Astrocyte of the spinal cord (primary cell): ENCODE results near the gene TMTC2.

Experiments
- DNase-seq: peaks from one replicate; pipeline ENCODE4 v3.0.0; 2011; ENCODE audit warnings: low read depth, low spot score
- H3K4me3 ChIP-seq: 2 replicates; pipeline ENCODE4 v1.5.1; 2011; ENCODE audit warnings: low read depth, mild to moderate bottlenecking, low read length, moderate library complexity
- in situ Hi-C: cut with HindIII; loops from 2 replicates; pipeline ENCODE4 v1.10.0; 2017; ENCODE audit warnings: low sequenced_read_pairs
- TF ChIP-seq, protein P1 (sequence below): IDR thresholded peaks from 2 replicates; pipeline ENCODE4 v1.5.1; 2012; ENCODE audit warnings: low read depth, mild to moderate bottlenecking, low read length, inconsistent platforms

The TMTC2 gene

DNA sequence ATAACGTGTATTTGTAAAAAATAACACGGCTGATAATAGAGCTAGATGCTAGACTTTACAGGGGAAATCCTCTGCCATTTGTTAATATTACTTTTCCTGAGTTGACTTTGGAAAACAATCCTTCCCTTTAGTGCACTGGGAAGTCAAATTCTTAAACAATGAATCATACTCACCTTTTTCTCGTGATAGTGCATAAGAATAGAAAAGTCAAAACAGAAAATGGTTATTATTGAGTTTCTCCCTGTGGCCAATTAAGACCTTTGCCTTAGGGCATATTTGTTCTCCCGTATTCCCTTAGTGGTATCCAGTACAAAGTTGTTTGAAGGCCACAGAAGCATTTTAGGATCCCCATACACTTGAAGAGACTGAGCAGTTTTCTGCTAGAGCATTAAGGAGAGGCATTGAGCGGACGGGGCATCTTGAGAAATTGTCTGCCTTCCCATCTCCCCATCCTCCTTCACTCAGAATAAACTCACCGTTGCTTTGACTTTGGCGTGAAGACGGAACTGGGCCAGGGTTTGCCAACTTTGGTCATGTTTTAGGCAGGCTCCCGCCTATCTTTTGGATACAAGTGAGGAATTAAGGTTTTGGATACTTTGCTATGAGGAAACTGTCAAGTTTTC lies 171.3 kb downstream of the TMTC2 start:
- no peak for DNase-seq
- TF ChIP-seq, protein P1, sequence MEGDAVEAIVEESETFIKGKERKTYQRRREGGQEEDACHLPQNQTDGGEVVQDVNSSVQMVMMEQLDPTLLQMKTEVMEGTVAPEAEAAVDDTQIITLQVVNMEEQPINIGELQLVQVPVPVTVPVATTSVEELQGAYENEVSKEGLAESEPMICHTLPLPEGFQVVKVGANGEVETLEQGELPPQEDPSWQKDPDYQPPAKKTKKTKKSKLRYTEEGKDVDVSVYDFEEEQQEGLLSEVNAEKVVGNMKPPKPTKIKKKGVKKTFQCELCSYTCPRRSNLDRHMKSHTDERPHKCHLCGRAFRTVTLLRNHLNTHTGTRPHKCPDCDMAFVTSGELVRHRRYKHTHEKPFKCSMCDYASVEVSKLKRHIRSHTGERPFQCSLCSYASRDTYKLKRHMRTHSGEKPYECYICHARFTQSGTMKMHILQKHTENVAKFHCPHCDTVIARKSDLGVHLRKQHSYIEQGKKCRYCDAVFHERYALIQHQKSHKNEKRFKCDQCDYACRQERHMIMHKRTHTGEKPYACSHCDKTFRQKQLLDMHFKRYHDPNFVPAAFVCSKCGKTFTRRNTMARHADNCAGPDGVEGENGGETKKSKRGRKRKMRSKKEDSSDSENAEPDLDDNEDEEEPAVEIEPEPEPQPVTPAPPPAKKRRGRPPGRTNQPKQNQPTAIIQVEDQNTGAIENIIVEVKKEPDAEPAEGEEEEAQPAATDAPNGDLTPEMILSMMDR, result no peak
- in situ Hi-C loops, result no loop called here

DNA sequence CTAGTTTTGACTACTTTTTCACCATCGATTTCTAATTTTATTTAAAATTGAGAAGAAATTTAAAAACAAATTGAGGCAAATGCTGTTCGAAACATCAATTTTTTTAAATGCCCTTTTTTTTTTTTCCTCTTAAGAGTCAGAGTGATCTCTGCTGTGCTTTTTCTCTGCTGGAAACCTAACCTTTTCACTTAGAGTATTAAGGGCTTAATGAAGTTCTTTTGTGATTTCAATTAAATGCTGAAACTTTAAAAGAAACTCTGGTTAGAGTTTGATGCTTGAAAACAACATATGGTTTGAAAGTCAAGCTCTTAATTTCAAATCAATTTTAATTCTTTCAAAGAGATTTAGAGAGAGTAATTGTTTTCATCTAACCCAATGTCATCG lies 171.8 kb downstream of the TMTC2 start:
- H3K4me3 ChIP-seq, result no peak overlapping the region
- TF ChIP-seq, protein P1, result no peak
- DNase-seq, result no peak
- in situ Hi-C loops, result no loop called here

More for the DNA sequence above, 171.3 kb downstream of the TMTC2 start:
- H3K4me3 ChIP-seq, result no peak overlapping the region

DNA sequence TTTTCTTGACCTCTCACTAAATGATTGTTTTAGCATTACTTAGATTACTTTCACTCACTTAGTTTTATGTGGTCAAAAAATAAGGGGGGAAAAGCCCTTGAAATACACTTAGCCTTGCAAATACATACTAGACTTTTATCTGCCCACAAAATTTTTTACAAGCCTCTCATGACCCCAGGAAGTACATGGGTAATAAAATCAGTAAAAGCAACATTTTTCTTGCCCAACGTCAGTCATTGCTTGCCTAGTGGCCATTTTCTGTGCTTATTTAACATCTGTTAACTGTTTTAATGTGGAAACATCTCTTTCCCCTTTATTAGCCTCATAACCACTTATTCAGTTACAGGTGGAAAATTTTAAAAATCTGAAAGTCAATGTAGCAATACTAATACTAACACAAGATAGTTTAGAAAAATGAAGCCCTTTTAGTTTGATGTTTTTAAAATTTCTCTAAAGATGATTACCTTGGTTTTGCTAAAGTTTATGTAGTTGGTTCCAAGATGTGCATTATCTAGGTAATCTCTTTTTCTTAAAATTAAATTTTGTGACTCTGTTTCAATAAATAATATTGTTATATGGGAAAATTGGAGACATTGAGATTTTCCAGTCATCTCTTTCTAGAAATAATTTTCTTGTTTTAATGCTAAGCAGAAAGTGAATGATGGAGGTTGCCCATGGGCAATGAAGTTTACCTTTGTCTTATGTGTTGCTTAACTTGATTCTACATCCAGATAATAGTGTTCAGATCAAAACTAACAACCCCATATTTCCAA lies 175.5 kb downstream of the TMTC2 start:
- peak; percentile 43 for DNase-seq
- TF ChIP-seq, protein P1, result no peak
- H3K4me3 ChIP-seq, result no peak overlapping the region
- in situ Hi-C loops, result no loop called here

DNA sequence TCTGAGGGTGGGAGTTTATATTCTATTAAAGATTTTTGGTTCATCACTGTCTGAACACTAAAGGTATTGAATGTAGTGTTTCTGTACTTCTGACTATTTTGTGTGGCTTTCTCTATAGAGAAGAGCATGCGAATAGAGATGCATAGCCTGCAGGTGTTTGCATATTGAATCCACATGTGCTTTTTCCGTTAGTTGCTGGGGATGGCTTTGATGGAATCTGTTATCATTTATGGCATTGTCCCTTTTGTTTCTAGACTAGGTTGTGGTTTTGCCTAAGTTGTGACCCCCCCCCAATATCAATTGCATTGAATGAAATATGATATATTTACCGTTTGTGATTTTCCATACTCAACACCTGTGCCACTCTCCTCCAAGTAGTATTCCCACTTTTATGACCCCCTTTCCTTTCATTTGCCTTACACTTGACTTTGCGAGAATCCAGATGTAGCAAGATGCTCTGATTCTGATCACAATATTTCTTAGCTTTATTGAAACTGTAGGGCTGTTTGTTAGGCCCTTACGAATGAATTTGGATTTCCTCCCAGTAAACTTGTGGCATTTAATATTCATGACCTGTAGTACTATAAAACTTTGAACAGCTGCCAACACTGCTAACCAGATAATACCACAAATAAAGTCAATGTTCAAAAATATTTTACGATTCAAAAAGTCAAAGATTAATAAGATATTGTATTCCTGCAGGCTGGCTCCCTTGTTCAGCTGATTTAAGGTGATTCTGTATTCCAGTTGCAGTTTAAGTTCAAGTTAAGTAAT lies 176.4 kb downstream of the TMTC2 start:
- TF ChIP-seq, protein P1, result no peak
- H3K4me3 ChIP-seq, result no peak overlapping the region
- in situ Hi-C loops, result no loop called here
- DNase-seq, result no peak

DNA sequence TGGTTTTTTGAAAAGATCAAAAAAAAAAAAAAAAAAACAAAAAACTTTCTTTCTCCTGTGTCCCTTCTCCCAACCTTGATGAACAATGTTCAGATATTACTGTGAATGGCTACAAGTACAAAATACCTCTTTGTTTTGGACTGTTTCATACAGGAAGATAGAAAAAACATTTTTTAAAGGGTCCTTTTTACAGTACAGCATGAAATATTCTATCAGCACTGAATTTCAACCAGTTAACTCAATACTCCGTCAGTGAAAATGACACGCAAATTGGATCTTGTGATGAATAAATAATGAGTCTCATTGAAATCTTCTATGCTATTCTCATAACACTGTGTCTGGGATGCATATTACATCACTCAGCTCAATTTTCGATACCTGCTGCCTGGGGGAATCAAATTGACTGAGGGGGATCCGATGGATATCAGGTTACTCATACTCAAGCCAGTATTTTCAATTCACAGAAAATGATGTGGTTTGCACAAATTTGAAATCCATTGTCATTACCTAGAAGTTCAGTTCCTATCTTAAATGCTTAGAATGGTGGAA lies 179.6 kb downstream of the TMTC2 start:
- no peak overlapping the region for H3K4me3 ChIP-seq
- TF ChIP-seq, protein P1, result no peak
- in situ Hi-C loops, result no loop called here
- no peak for DNase-seq

DNA sequence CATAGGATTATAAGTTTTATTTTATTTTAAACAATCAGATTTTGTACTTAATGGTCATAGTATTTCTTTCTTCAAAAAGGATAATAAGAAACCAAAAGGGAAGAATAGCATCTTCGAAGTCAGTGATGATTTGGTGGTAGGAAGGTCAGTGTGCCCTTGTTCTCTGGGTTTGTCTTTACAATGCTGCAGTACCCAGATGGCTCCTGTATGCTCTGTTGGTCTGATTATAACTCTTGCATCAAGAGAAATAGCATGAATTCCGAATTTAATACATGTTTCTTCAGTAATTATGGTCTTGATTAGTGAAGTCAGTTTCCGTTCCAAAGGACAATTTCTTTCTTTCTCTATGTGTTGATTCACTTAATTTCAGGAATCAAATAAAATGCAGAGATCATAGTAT lies 180.2 kb downstream of the TMTC2 start:
- H3K4me3 ChIP-seq, result no peak overlapping the region
- TF ChIP-seq, protein P1, result no peak
- DNase-seq, result no peak
- in situ Hi-C loops, result no loop called here
